K562 (cell line): ENCODE data around the gene ABCB10. TPM values are rescaled to one million over a fixed set of nuclear protein-coding genes. Genes with fewer than 3 reads are reported as not detected.

Source experiments
- BHLHE40 ChIP-seq: IDR thresholded peaks from 2 replicates; pipeline ENCODE4 v1.6.1; 2011; ENCODE audit warnings: low read length, improper control_type of control experiment
- FOXP4 ChIP-seq: sonication (generic); formaldehyde crosslinking; IDR thresholded peaks from 2 replicates; pipeline ENCODE4 v1.8.0; 2022; ENCODE audit warnings: mild to moderate bottlenecking, missing genetic modification reagents, borderline replicate concordance
- NCOA2 ChIP-seq, 2 experiments: fragments of 450-650 bp; IDR thresholded peaks; 2 replicates each; pipeline ENCODE4 v1.6.1; 2018; ENCODE audit warnings: mild to moderate bottlenecking in 2 of 2, moderate library complexity in 1 of 2; ENCODE audit not compliant: partially characterized antibody in 2 of 2
- NFRKB ChIP-seq: fragments of 450-650 bp; IDR thresholded peaks from 2 replicates; pipeline ENCODE4 v1.6.1; 2016; ENCODE audit warnings: low read depth
- SMARCA5 ChIP-seq: fragments of 450-650 bp; IDR thresholded peaks from 2 replicates; pipeline ENCODE4 v1.6.1; 2016
- THAP7 ChIP-seq: fragments of 250-450 bp; sonication (Bioruptor Pico); IDR thresholded peaks from 2 replicates; pipeline ENCODE4 v1.5.0; 2021
- ZBTB33 ChIP-seq: sonication (generic); formaldehyde crosslinking; IDR thresholded peaks from 2 replicates; pipeline ENCODE4 v1.8.1; 2023; ENCODE audit warnings: mild to moderate bottlenecking, missing genetic modification reagents
- ZBTB7A ChIP-seq: IDR thresholded peaks from 2 replicates; pipeline ENCODE4 v1.6.1; 2011; ENCODE audit warnings: low read depth, mild to moderate bottlenecking, low read length, moderate library complexity, borderline replicate concordance; ENCODE audit not compliant: control insufficient read depth
- ZC3H11A ChIP-seq: IDR thresholded peaks from 2 replicates; pipeline ENCODE4 v1.6.1; 2012; ENCODE audit warnings: low read depth, low read length, improper control_type of control experiment
- ZNF140 ChIP-seq: fragments of 250-450 bp; sonication (Bioruptor Pico); IDR thresholded peaks from 2 replicates; pipeline ENCODE4 v1.8.0; 2021; ENCODE audit warnings: moderate library complexity, mild to moderate bottlenecking, inconsistent platforms
- polyA plus RNA-seq, 8 experiments: library from polyadenylated mRNA; depleted of rRNA in 4 of 8; stranded (reverse) in 5 of 8; unstranded in 3 of 8; fragments of >200 nt; fragmentation: Nextera tagmentation in 2 of 8; fragmentation: Illumina TruSeq in 1 of 8; extraction: Ambion mirVana in 2 of 8; extraction: Trizol in 1 of 8; gene quantifications; 2 replicates each; pipeline versions ENCODE4 v1.2.1 to v1.2.3, GENCODE V29; 2011 to 2014; ENCODE audit warnings: inconsistent platforms in 1 of 8, missing spikeins in 1 of 8
- total RNA-seq, 7 experiments: library from RNA; depleted of rRNA in 6 of 7; stranded (reverse); fragments of >200 nt in 6 of 7; fragmentation: Illumina TruSeq in 2 of 7; extraction: Trizol in 2 of 7; gene quantifications; 2 replicates each; pipeline versions ENCODE4 v1.2.1 to v1.2.3, GENCODE V29; 2011 to 2021; ENCODE audit warnings: low replicate concordance in 1 of 7

The ABCB10 gene
- total and polyA plus RNA-seq, 9 of the 15 experiments (the other 6 are each of a cell fraction or from before 2014, with no cell fraction given): 12.4 to 54.8 (median 36.4) TPM

- TF ChIP-seq ZBTB33 (peak; percentile 84), NCOA2 (IDR thresholded peaks at IDR 0.05; ENCODE audit: partially characterized antibody in 2 of 2) (peak in 1 of 2 experiments; percentile 94), NFRKB (no peak), THAP7 (CRISPR knock-in tag) (no peak), SMARCA5 (no peak), FOXP4 (0 out of 2 replicates have a peak, but pooled peaks have one; percentile 84), BHLHE40 (peak; percentile 66), ZBTB7A (peak; percentile 98), ZNF140 (CRISPR knock-in tag) (no peak), ZC3H11A (no peak)
These were observed at the start of gene ABCB10 (continued) for GRCh38 chr1:229558460-229559335.
